Gastroesophageal sphincter (tissue), 3 donors: ENCODE results near the gene DENND11.

Experiments
- EP300 ChIP-seq: sonication (generic); formaldehyde crosslinking; IDR thresholded peaks from one replicate; pipeline ENCODE4 v1.6.1; 2017; ENCODE audit warnings: antibody characterized with exemption, mild to moderate bottlenecking
- POLR2A ChIP-seq, 2 donors: fragments of 450-650 bp; IDR thresholded peaks; one replicate each; pipeline ENCODE4 v1.6.1; 2017; ENCODE audit warnings: antibody characterized with exemption in 2 of 2, mild to moderate bottlenecking in 2 of 2, moderate library complexity in 1 of 2
- POLR2AphosphoS5 ChIP-seq: sonication (generic); formaldehyde crosslinking; IDR thresholded peaks from one replicate; pipeline ENCODE4 v1.6.1; 2017; ENCODE audit warnings: antibody characterized with exemption
- TF ChIP-seq, protein P1 (sequence below), 4 experiments: fragments of 200-600 bp in 2 of 4; fragments of 450-650 bp in 2 of 4; sonication (generic) in 1 of 4; IDR thresholded peaks; one replicate each; pipeline ENCODE4 v1.5.1; 2017 to 2019; ENCODE audit warnings: antibody characterized with exemption in 4 of 4, mild to moderate bottlenecking in 2 of 4, moderate library complexity in 2 of 4

DNA sequence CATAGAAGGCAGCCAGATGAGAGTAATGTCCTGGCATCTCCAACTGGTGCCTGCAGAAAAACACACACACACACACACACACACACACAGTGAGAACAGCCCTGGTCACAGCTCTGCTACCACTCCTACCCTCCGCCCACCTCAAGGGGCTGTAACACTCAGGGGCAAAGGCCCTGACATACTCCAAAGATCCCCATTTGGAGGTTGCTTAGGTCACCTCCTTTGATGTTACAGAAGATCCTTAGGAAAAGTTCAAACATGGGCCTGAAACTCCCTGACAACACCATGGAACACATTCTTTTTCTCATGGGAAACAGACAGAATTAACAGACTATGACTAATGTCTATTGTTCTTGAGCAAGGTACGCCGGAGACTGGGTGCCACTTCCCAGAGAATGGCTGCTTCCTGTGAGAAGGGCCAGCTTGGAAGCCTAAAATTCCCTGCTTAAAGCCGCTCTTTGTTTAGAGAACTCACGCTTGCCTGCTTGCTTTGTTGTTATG, 27.7 kb downstream of the DENND11 start:
- TF ChIP-seq POLR2A (IDR thresholded peaks at IDR 0.05) (no peak), POLR2AphosphoS5 (no peak), EP300 (no peak)
- TF ChIP-seq, protein P1, sequence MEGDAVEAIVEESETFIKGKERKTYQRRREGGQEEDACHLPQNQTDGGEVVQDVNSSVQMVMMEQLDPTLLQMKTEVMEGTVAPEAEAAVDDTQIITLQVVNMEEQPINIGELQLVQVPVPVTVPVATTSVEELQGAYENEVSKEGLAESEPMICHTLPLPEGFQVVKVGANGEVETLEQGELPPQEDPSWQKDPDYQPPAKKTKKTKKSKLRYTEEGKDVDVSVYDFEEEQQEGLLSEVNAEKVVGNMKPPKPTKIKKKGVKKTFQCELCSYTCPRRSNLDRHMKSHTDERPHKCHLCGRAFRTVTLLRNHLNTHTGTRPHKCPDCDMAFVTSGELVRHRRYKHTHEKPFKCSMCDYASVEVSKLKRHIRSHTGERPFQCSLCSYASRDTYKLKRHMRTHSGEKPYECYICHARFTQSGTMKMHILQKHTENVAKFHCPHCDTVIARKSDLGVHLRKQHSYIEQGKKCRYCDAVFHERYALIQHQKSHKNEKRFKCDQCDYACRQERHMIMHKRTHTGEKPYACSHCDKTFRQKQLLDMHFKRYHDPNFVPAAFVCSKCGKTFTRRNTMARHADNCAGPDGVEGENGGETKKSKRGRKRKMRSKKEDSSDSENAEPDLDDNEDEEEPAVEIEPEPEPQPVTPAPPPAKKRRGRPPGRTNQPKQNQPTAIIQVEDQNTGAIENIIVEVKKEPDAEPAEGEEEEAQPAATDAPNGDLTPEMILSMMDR (IDR thresholded peaks at IDR 0.05), result no peak
